Brain microvascular endothelial cell (primary cell): Measurements from ENCODE around the gene LRRC36.

Experiments
- DNase-seq: peaks from one replicate; pipeline ENCODE4 v3.0.0-alpha.2; 2020
- H3K27ac ChIP-seq: fragments of 250-450 bp; sonication (Bioruptor Pico); 2 replicates; pipeline ENCODE4 v1.5.1; 2020; ENCODE audit warnings: mild to moderate bottlenecking, moderate library complexity
- H3K27me3 ChIP-seq: fragments of 250-450 bp; sonication (Bioruptor Pico); replicated peaks from 2 replicates; pipeline ENCODE4 v1.5.1; 2020; ENCODE audit warnings: mild to moderate bottlenecking
- H3K36me3 ChIP-seq: fragments of 250-450 bp; sonication (Bioruptor Pico); replicated peaks from 2 replicates; pipeline ENCODE4 v1.5.1; 2020; ENCODE audit warnings: mild to moderate bottlenecking
- H3K4me3 ChIP-seq: 2 replicates; pipeline ENCODE4 v1.5.1; 2011; ENCODE audit warnings: low read depth, mild to moderate bottlenecking, control low read depth, low read length, moderate library complexity
- in situ Hi-C: cut with HindIII; loops from 2 replicates; pipeline ENCODE4 v1.10.0; 2017; ENCODE audit warnings: low sequenced_read_pairs, low pct_ligation_motif_present
- TF ChIP-seq, protein P1 (sequence below): IDR thresholded peaks from 2 replicates; pipeline ENCODE4 v1.5.1; 2011; ENCODE audit warnings: low read depth, mild to moderate bottlenecking, moderate library complexity, low read length, control low read depth, inconsistent platforms; ENCODE audit errors: missing control alignments

LRRC36 gene

GRCh38 chr16:67294171-67294757, 32.4 kb upstream of the LRRC36 start:
- TF ChIP-seq, protein P1, sequence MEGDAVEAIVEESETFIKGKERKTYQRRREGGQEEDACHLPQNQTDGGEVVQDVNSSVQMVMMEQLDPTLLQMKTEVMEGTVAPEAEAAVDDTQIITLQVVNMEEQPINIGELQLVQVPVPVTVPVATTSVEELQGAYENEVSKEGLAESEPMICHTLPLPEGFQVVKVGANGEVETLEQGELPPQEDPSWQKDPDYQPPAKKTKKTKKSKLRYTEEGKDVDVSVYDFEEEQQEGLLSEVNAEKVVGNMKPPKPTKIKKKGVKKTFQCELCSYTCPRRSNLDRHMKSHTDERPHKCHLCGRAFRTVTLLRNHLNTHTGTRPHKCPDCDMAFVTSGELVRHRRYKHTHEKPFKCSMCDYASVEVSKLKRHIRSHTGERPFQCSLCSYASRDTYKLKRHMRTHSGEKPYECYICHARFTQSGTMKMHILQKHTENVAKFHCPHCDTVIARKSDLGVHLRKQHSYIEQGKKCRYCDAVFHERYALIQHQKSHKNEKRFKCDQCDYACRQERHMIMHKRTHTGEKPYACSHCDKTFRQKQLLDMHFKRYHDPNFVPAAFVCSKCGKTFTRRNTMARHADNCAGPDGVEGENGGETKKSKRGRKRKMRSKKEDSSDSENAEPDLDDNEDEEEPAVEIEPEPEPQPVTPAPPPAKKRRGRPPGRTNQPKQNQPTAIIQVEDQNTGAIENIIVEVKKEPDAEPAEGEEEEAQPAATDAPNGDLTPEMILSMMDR = no peak
- peaks cover 5% of the 10 kb centered on the region for H3K27me3 ChIP-seq
- H3K36me3 ChIP-seq = no peaks in the 10 kb centered on the region
- H3K27ac ChIP-seq = no peak overlapping the region
- DNase-seq = no peak
- H3K4me3 ChIP-seq = no peak overlapping the region
- in situ Hi-C loops = no loop called here

DNA sequence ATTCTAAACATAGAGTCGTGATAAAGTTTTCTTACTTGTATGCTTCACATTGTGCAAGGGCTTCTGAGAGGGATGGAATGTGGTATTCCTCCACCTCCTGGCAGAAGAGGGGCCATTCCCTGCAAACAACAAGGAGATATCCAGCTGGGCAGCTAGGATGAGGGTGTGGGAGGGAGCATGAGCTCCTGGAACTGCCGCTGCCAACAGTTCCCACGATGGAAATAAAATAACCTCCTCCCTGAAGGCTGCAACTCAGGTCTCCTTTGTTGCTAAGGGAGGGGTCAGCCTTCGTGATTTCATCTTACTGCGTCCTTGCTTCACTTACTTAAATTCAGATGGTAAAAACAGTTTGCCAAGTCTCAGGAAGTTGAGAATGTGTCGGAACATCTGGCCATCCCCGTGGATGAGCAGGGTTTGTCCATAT, 31.7 kb upstream of the LRRC36 start:
- Histone ChIP-seq H3K4me3 (no peak overlapping the region), H3K27ac (no peak overlapping the region), H3K27me3 (peaks cover 5% of the 10 kb centered on the region), H3K36me3 (no peaks in the 10 kb centered on the region)
- no peak for DNase-seq
- in situ Hi-C loops = no loop called here
- TF ChIP-seq, protein P1 = no peak

- Histone ChIP-seq H3K4me3 (no peak overlapping the region), H3K36me3 (no peaks in the 10 kb centered on the region), H3K27me3 (peaks cover 5% of the 10 kb centered on the region), H3K27ac (no peak overlapping the region)
- in situ Hi-C loops = no loop called here
- DNase-seq = peak; percentile 57
- TF ChIP-seq, protein P1 = no peak
Observed at GRCh38 chr16:67296420-67296819, 30.2 kb upstream of the LRRC36 start.

- TF ChIP-seq, protein P1 = no peak
- H3K27me3 ChIP-seq = peaks cover 5% of the 10 kb centered on the region
- H3K27ac ChIP-seq = no peak overlapping the region
Observed at GRCh38 chr16:67298277-67298676, 28.3 kb upstream of the LRRC36 start.

DNA sequence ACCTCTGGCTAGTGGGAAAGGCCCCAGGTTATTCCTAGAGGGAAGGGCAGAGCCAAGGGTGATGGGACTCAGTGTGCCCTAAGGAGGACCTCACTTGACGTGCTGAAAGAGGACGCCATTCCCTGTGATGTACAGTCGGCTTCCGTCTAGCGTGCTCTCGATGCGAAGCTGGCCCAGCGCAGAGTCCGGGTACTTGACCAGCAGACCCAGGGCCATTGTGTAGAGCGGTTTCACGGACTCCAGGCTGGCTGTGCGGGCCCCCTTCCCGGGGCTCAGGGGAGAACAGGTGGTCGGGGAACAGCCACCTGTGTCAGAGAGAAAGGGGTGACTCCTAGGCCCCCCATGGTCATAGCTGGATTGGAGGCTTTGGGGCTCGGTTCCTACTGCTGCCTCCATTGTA, 27.3 kb upstream of the LRRC36 start:
- Histone ChIP-seq H3K4me3 (no peak overlapping the region), H3K36me3 (no peaks in the 10 kb centered on the region), H3K27ac (no peak overlapping the region), H3K27me3 (peaks cover 5% of the 10 kb centered on the region)
- in situ Hi-C loops = no loop called here
- no peak for DNase-seq
- TF ChIP-seq, protein P1 = no peak

More at GRCh38 chr16:67298277-67298676, 28.3 kb upstream of the LRRC36 start:
- no peak for DNase-seq
- no peak overlapping the region for H3K4me3 ChIP-seq
- in situ Hi-C loops = no loop called here
- H3K36me3 ChIP-seq = no peaks in the 10 kb centered on the region
